H9 (cell line): Measurements from ENCODE around the gene PPM1M. TPM values are rescaled to one million over a fixed set of nuclear protein-coding genes. Genes with fewer than 3 reads are reported as not detected.
A peak's percentile ranks its signal among the peaks of the same experiment; 100 is the strongest.

Source experiments
- DNase-seq: peaks from one replicate; pipeline ENCODE4 v3.0.0-alpha.2; 2017
- H2AFZ ChIP-seq: one replicate; pipeline ENCODE4 v1.6.1; 2013; ENCODE audit warnings: mild to moderate bottlenecking, low read length, control low read depth, moderate library complexity
- H2AK5ac ChIP-seq: 2 replicates; pipeline ENCODE4 v1.6.1; 2013; ENCODE audit warnings: low read length, control low read depth, mixed read lengths; ENCODE audit not compliant: insufficient read length
- H2BK120ac ChIP-seq: one replicate; pipeline ENCODE4 v1.6.1; 2013; ENCODE audit warnings: low read depth, mild to moderate bottlenecking, low read length, control low read depth, inconsistent platforms; ENCODE audit not compliant: poor library complexity, severe bottlenecking
- H2BK12ac ChIP-seq: 2 replicates; pipeline ENCODE4 v1.6.1; 2013; ENCODE audit warnings: low read length, control low read depth, mixed read lengths, low read depth; ENCODE audit not compliant: insufficient read length
- H2BK15ac ChIP-seq: 2 replicates; pipeline ENCODE4 v1.6.1; 2013; ENCODE audit warnings: low read depth, low read length, control low read depth
- H2BK20ac ChIP-seq: one replicate; pipeline ENCODE4 v1.6.1; 2013; ENCODE audit warnings: low read depth, mild to moderate bottlenecking, low read length, control low read depth, inconsistent platforms; ENCODE audit not compliant: poor library complexity, severe bottlenecking
- H2BK5ac ChIP-seq: 2 replicates; pipeline ENCODE4 v1.6.1; 2013; ENCODE audit warnings: low read length, control low read depth, mixed read lengths; ENCODE audit not compliant: insufficient read length
- H3K14ac ChIP-seq: 2 replicates; pipeline ENCODE4 v1.6.1; 2013; ENCODE audit warnings: low read length, control low read depth; ENCODE audit not compliant: insufficient read depth
- H3K18ac ChIP-seq: 2 replicates; pipeline ENCODE4 v1.6.1; 2013; ENCODE audit warnings: low read depth, mild to moderate bottlenecking, mixed read lengths, low read length, control low read depth; ENCODE audit not compliant: insufficient read length
- H3K23ac ChIP-seq: 2 replicates; pipeline ENCODE4 v1.6.1; 2013; ENCODE audit warnings: low read length, control low read depth, mixed read lengths, low read depth; ENCODE audit not compliant: insufficient read length
- H3K23me2 ChIP-seq: 2 replicates; pipeline ENCODE4 v1.6.1; 2013; ENCODE audit warnings: low read depth, mild to moderate bottlenecking, mixed read lengths, low read length, control low read depth; ENCODE audit not compliant: insufficient read length, poor library complexity, severe bottlenecking
- H3K27ac ChIP-seq: 2 replicates; pipeline ENCODE4 v1.5.1; 2013; ENCODE audit warnings: low read length, control low read depth, mixed read lengths, low read depth; ENCODE audit not compliant: insufficient read length
- H3K27me3 ChIP-seq: 2 replicates; pipeline ENCODE4 v1.6.1; 2013; ENCODE audit warnings: low read length, control low read depth, inconsistent platforms; ENCODE audit not compliant: insufficient read depth
- H3K4ac ChIP-seq: 2 replicates; pipeline ENCODE4 v1.6.1; 2013; ENCODE audit warnings: low read depth, mild to moderate bottlenecking, control low read depth, inconsistent platforms, low read length, moderate library complexity
- H3K4me1 ChIP-seq: 2 replicates; pipeline ENCODE4 v1.6.1; 2013; ENCODE audit warnings: low read length, control low read depth, inconsistent platforms; ENCODE audit not compliant: insufficient read depth
- H3K4me2 ChIP-seq: 2 replicates; pipeline ENCODE4 v1.6.1; 2013; ENCODE audit warnings: low read length, control low read depth, mixed read lengths; ENCODE audit not compliant: insufficient read length, insufficient read depth
- H3K56ac ChIP-seq: 2 replicates; pipeline ENCODE4 v1.6.1; 2013; ENCODE audit warnings: low read depth, mild to moderate bottlenecking, mixed read lengths, low read length, control low read depth; ENCODE audit not compliant: insufficient read length
- H3K79me1 ChIP-seq: 2 replicates; pipeline ENCODE4 v1.6.1; 2013; ENCODE audit warnings: low read depth, mild to moderate bottlenecking, moderate library complexity, low read length, control low read depth, inconsistent platforms; ENCODE audit not compliant: insufficient read depth, poor library complexity, severe bottlenecking
- H3K79me2 ChIP-seq: 2 replicates; pipeline ENCODE4 v1.6.1; 2013; ENCODE audit warnings: low read length, control low read depth, inconsistent platforms; ENCODE audit not compliant: insufficient read depth
- H3K9ac ChIP-seq: 2 replicates; pipeline ENCODE4 v1.6.1; 2013; ENCODE audit warnings: low read length, control low read depth, mixed read lengths; ENCODE audit not compliant: insufficient read length; ENCODE audit errors: extremely low read depth
- H3K9me3 ChIP-seq: one replicate; pipeline ENCODE4 v1.6.1; 2013; ENCODE audit warnings: low read depth, low read length, inconsistent platforms; ENCODE audit not compliant: control insufficient read depth
- H3T11ph ChIP-seq: one replicate; pipeline ENCODE4 v1.6.1; 2013; ENCODE audit warnings: mild to moderate bottlenecking, low read length, control low read depth, inconsistent platforms
- H4K20me1 ChIP-seq: one replicate; pipeline ENCODE4 v1.6.1; 2013; ENCODE audit not compliant: control insufficient read depth, insufficient read length, insufficient read depth
- H4K5ac ChIP-seq: 2 replicates; pipeline ENCODE4 v1.6.1; 2013; ENCODE audit warnings: low read depth, mild to moderate bottlenecking, mixed read lengths, low read length, control low read depth; ENCODE audit not compliant: insufficient read length
- H4K8ac ChIP-seq: replicated peaks from 2 replicates; pipeline ENCODE4 v1.6.1; 2013; ENCODE audit warnings: low read length, control low read depth, mixed read lengths, low read depth; ENCODE audit not compliant: insufficient read length
- H4K91ac ChIP-seq: 2 replicates; pipeline ENCODE4 v1.6.1; 2013; ENCODE audit warnings: low read depth, mild to moderate bottlenecking, moderate library complexity, mixed read lengths, low read length, control low read depth; ENCODE audit not compliant: insufficient read length
- H3K27ac Mint-ChIP-seq, 3 experiments: 2 replicates in 2 of 3; 3 replicates in 1 of 3; pipeline ENCODE4 v1.8.0; 2020 to 2021; ENCODE audit warnings: mixed read lengths in 3 of 3, mild to moderate bottlenecking in 1 of 3, moderate library complexity in 1 of 3
- H3K27me3 Mint-ChIP-seq: 2 replicates; pipeline ENCODE4 v1.8.0; 2021; ENCODE audit warnings: low read depth, mild to moderate bottlenecking, moderate library complexity, mixed read lengths
- H3K36me3 Mint-ChIP-seq, 3 experiments: 2 replicates in 2 of 3; 3 replicates in 1 of 3; pipeline ENCODE4 v1.8.0; 2020 to 2021; ENCODE audit warnings: low read depth in 3 of 3, mixed read lengths in 3 of 3; ENCODE audit not compliant: insufficient read depth in 1 of 3
- H3K4me1 Mint-ChIP-seq, 2 experiments: 2 replicates each; pipeline ENCODE4 v1.8.0; 2020; ENCODE audit warnings: mixed read lengths in 2 of 2
- H3K4me3 Mint-ChIP-seq, 2 experiments: 2 replicates in 1 of 2; 3 replicates in 1 of 2; pipeline ENCODE4 v1.8.0; 2020 to 2021; ENCODE audit warnings: mild to moderate bottlenecking in 2 of 2, mixed read lengths in 2 of 2, moderate library complexity in 1 of 2
- H3K9me3 Mint-ChIP-seq, 2 experiments: 2 replicates in 1 of 2; 3 replicates in 1 of 2; pipeline ENCODE4 v1.8.0; 2020; ENCODE audit warnings: mild to moderate bottlenecking in 2 of 2, mixed read lengths in 2 of 2, moderate library complexity in 1 of 2
- WGBS: extraction: QIAGEN DNeasy Blood & Tissue Kit; methylation state at CpG from one replicate; pipeline ENCODE4 v1.1.7; 2013; ENCODE audit warnings: missing lambda C conversion rate, low lambda C conversion rate, mixed read lengths; ENCODE audit not compliant: insufficient read length; ENCODE audit errors: extremely low coverage; 5-methylcytosine and 5-hydroxymethylcytosine counted together
- total RNA-seq: library from RNA; stranded (reverse); gene quantifications from 2 replicates; pipeline ENCODE4 v1.2.1, GENCODE V29; 2021
- TF ChIP-seq, protein P1 (sequence below): fragments of 200-600 bp; sonication (generic); conservative IDR thresholded peaks from 3 replicates; pipeline ENCODE4 v1.8.0; 2021; ENCODE audit warnings: antibody characterized with exemption, mild to moderate bottlenecking

The PPM1M gene
- total RNA-seq, 1 experiment from 2014 or later: 7.4 TPM

DNA sequence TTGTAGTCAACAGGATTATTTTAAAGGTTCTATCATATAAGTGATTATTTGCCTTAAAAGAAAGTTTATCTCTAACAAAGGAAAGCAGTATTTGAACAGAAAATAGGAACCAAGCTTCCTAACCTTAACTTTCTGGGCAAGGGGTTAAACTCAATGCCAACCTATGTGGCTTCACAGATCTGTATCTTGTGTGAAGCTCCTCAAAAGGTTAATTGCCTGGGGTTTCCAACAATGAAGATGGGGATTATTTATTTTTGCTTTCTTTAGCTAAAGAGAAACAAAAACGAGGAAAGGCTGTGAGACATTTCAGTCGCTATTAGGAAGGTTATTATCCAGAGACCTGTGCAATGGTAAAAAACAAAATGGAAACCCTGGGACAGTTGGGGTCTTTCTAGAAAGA is 34.0 kb downstream of the PPM1M start:
- Histone ChIP-seq H3K4me1 (0 out of 2 replicates have a peak, but pooled peaks cover 3% of the 10 kb centered on the region), H4K5ac (no peak overlapping the region), H3K56ac (no peak overlapping the region), H4K20me1 (no peaks in the 10 kb centered on the region), H3T11ph (no peak overlapping the region), H2BK120ac (peak overlapping the region; percentile 2), H4K8ac (no peak overlapping the region), H2BK15ac (no peak overlapping the region), H3K14ac (no peak overlapping the region), H3K27ac (no peak overlapping the region), H3K9ac (no peak overlapping the region), H3K79me1 (no peaks in the 10 kb centered on the region), H2AK5ac (no peak overlapping the region), H2BK5ac (no peak overlapping the region), H3K79me2 (peaks cover 29% of the 10 kb centered on the region), H3K4me2 (no peak overlapping the region), H3K4ac (no peak overlapping the region), H3K18ac (no peak overlapping the region), H4K91ac (no peak overlapping the region), H3K9me3 (no peaks in the 10 kb centered on the region), H2AFZ (no peak overlapping the region), H3K23me2 (peaks cover 10% of the 10 kb centered on the region), H3K27me3 (no peaks in the 10 kb centered on the region), H2BK20ac (no peak overlapping the region), H2BK12ac (no peak overlapping the region), H3K23ac (no peak overlapping the region)
- Mint-ChIP-seq H3K27me3 (no peaks in the 10 kb centered on the region), H3K9me3 (0 out of 5 replicates have a peak, but pooled peaks cover 0 to 3% of the 10 kb centered on the region in 2 experiments), H3K4me3 (peak overlapping the region; percentile 92 to 99), H3K27ac (no peak overlapping the region; a peak in 2 of 7 replicates), H3K36me3 (peaks cover 7 to 20% (median 13%) of the 10 kb centered on the region in 3 experiments; a peak in 6 of 7 replicates), H3K4me1 (peaks cover 27 to 38% of the 10 kb centered on the region in 2 experiments)
- WGBS: no CpG with 5 or more reads among the region's 2 CpGs
- TF ChIP-seq, protein P1, sequence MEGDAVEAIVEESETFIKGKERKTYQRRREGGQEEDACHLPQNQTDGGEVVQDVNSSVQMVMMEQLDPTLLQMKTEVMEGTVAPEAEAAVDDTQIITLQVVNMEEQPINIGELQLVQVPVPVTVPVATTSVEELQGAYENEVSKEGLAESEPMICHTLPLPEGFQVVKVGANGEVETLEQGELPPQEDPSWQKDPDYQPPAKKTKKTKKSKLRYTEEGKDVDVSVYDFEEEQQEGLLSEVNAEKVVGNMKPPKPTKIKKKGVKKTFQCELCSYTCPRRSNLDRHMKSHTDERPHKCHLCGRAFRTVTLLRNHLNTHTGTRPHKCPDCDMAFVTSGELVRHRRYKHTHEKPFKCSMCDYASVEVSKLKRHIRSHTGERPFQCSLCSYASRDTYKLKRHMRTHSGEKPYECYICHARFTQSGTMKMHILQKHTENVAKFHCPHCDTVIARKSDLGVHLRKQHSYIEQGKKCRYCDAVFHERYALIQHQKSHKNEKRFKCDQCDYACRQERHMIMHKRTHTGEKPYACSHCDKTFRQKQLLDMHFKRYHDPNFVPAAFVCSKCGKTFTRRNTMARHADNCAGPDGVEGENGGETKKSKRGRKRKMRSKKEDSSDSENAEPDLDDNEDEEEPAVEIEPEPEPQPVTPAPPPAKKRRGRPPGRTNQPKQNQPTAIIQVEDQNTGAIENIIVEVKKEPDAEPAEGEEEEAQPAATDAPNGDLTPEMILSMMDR: no peak
- DNase-seq: no peak
